IPS-NIHi11 (cell line): ENCODE data around the gene CLIP2.

Source experiments
- DNase-seq: peaks from one replicate; pipeline ENCODE4 v3.0.0; 2012; ENCODE audit warnings: mixed read lengths, low spot score

Gene CLIP2

GRCh38 chr7:74271742-74272141, 17.5 kb upstream of the CLIP2 start:
- DNase-seq: no peak

- peak; percentile 46 for DNase-seq
Observed at GRCh38 chr7:74272305-74273038, 16.7 kb upstream of the CLIP2 start.

GRCh38 chr7:74275401-74275881, 13.8 kb upstream of the CLIP2 start:
- peak; percentile 70 for DNase-seq

GRCh38 chr7:74277636-74278035, 11.6 kb upstream of the CLIP2 start:
- DNase-seq: no peak

GRCh38 chr7:74280985-74281384, 8.2 kb upstream of the CLIP2 start:
- no peak for DNase-seq

- DNase-seq: no peak
Observed at GRCh38 chr7:74282748-74283459, 6.3 kb upstream of the CLIP2 start.

GRCh38 chr7:74283858-74284447, 5.3 kb upstream of the CLIP2 start:
- no peak for DNase-seq

- no peak for DNase-seq
Observed at GRCh38 chr7:74284781-74285259, 4.4 kb upstream of the CLIP2 start.

GRCh38 chr7:74286131-74286530, 3.1 kb upstream of the CLIP2 start:
- DNase-seq: no peak

GRCh38 chr7:74287303-74288033, 1.7 kb upstream of the CLIP2 start:
- no peak for DNase-seq

- DNase-seq: no peak
Observed at GRCh38 chr7:74288034-74288881, 949 bp upstream of the CLIP2 start.

GRCh38 chr7:74289659-74290552, 699 bp downstream of the CLIP2 start:
- DNase-seq: no peak

- no peak for DNase-seq
Observed at GRCh38 chr7:74290553-74290950, 1.3 kb downstream of the CLIP2 start.

- no peak for DNase-seq
Observed at GRCh38 chr7:74290981-74291441, 1.8 kb downstream of the CLIP2 start.

- DNase-seq: no peak
Observed at GRCh38 chr7:74291535-74291934, 2.3 kb downstream of the CLIP2 start.

- DNase-seq: no peak
Observed at GRCh38 chr7:74292757-74293576, 3.8 kb downstream of the CLIP2 start.

- DNase-seq: no peak
Observed at GRCh38 chr7:74293577-74293908, 4.3 kb downstream of the CLIP2 start.

GRCh38 chr7:74294191-74294998, 5.2 kb downstream of the CLIP2 start:
- DNase-seq: no peak
